HepG2 (cell line): ENCODE data around the gene DIPK1B. TPM values are rescaled to one million over a fixed set of nuclear protein-coding genes. Genes with fewer than 3 reads are reported as not detected.

Experiments
- ATAC-seq: fragments of 200-7000 bp; cut with Tn5 transposase; 3 replicates; pipeline ENCODE4 v1.9.1; 2020; ENCODE audit warnings: mild to moderate bottlenecking, moderate library complexity
- BruUV-seq: library from RNA; stranded (reverse); fragments of 400-500 nt; replicated peaks from 2 replicates; lab custom pipeline; 2021; lab: Mats Ljungman, UMichigan
- CTCF ChIA-PET: fragments of 300-600 bp; formaldehyde crosslinking; extraction: SDS; loops from one replicate; lab custom pipeline; 2021; ENCODE audit warnings: low total read pairs, inconsistent platforms, low intra/inter-chr PET ratio; lab: Yijun Ruan, JAX
- POLR2A ChIA-PET: fragments of 350-600 bp; sonication (Branson Sonifier 250); formaldehyde crosslinking; loops from one replicate; lab custom pipeline; 2020; ENCODE audit warnings: antibody characterized with exemption, inconsistent platforms; lab: Yijun Ruan, JAX
- DNase-seq: peaks from one replicate; pipeline ENCODE4 v3.0.0-alpha.2; 2015; ENCODE audit warnings: low spot score
- FAIRE-seq: peaks from 3 replicates; lab custom pipeline; 2011; peaks lifted over from hg19 to GRCh38; lab: Jason Lieb, UNC
- H2AFZ ChIP-seq: one replicate; pipeline ENCODE4 v1.6.1; 2011; ENCODE audit warnings: low read length, inconsistent platforms
- H3K27ac ChIP-seq: fragments of 300-600 bp; 3 replicates; pipeline ENCODE4 v1.8.0; 2011; ENCODE audit warnings: mixed run types, mild to moderate bottlenecking, mixed read lengths, low read length, inconsistent platforms; ENCODE audit not compliant: insufficient read depth; ENCODE audit errors: extremely low read length
- H3K27me3 ChIP-seq, 2 experiments: fragments of 200-600 bp in 1 of 2; 2 replicates in 1 of 2; 3 replicates in 1 of 2; pipeline versions ENCODE4 v1.6.0 to v1.8.0; 2011; ENCODE audit warnings: low read length in 2 of 2, mild to moderate bottlenecking in 2 of 2, moderate library complexity in 2 of 2, inconsistent platforms in 1 of 2; ENCODE audit not compliant: insufficient read depth in 2 of 2, control insufficient read depth in 1 of 2
- H3K36me3 ChIP-seq, 2 experiments: fragments of 200-600 bp in 1 of 2; replicated peaks in 1 of 2; 2 replicates in 1 of 2; 3 replicates in 1 of 2; pipeline versions ENCODE4 v1.5.1 to v1.8.0; 2011; ENCODE audit warnings: low read length in 2 of 2, inconsistent platforms in 1 of 2; ENCODE audit not compliant: insufficient read depth in 2 of 2, control insufficient read depth in 1 of 2
- H3K4me1 ChIP-seq: 2 replicates; pipeline ENCODE4 v1.5.1; 2012; ENCODE audit warnings: low read length, inconsistent platforms; ENCODE audit not compliant: insufficient read depth
- H3K4me2 ChIP-seq: 2 replicates; pipeline ENCODE4 v1.6.0; 2011; ENCODE audit warnings: low read depth, low read length, inconsistent platforms
- H3K4me3 ChIP-seq, 3 experiments: fragments of 200-600 bp in 1 of 3; sonication (generic), shearing (Covaris generic) in 1 of 3; replicated peaks in 1 of 3; 2 replicates each; pipeline ENCODE4 v1.5.1; 2011 to 2016; ENCODE audit warnings: low read length in 3 of 3, inconsistent platforms in 2 of 3, low read depth in 2 of 3, mild to moderate bottlenecking in 2 of 3, control low read depth in 1 of 3, mixed read lengths in 1 of 3; ENCODE audit not compliant: insufficient read depth in 1 of 3
- H3K79me2 ChIP-seq: one replicate; pipeline ENCODE4 v1.6.1; 2011; ENCODE audit warnings: low read length, inconsistent platforms; ENCODE audit not compliant: insufficient read depth
- H3K9ac ChIP-seq: 2 replicates; pipeline ENCODE4 v1.6.0; 2011; ENCODE audit warnings: mild to moderate bottlenecking, low read depth, low read length, inconsistent platforms; ENCODE audit not compliant: insufficient read depth
- H3K9me3 ChIP-seq: 2 replicates; pipeline ENCODE4 v1.5.1; 2012; ENCODE audit warnings: mild to moderate bottlenecking, low read length
- H4K20me1 ChIP-seq: 2 replicates; pipeline ENCODE4 v1.6.0; 2011; ENCODE audit warnings: inconsistent platforms, mild to moderate bottlenecking, low read length, moderate library complexity; ENCODE audit not compliant: insufficient read depth
- HNRNPL ChIP-seq: fragments of 200-400 bp; formaldehyde crosslinking; IDR thresholded peaks from 2 replicates; pipeline ENCODE4 v1.6.1; 2017; ENCODE audit warnings: mild to moderate bottlenecking, low read depth, low read length
- HNRNPLL ChIP-seq: fragments of 200-400 bp; formaldehyde crosslinking; IDR thresholded peaks from 2 replicates; pipeline ENCODE4 v1.6.1; 2017; ENCODE audit warnings: mild to moderate bottlenecking, low read depth, low read length; ENCODE audit not compliant: poor library complexity, severe bottlenecking
- MED8 ChIP-seq: sonication (generic); formaldehyde crosslinking; IDR thresholded peaks from 2 replicates; pipeline ENCODE4 v1.8.1; 2023; ENCODE audit warnings: mild to moderate bottlenecking, missing genetic modification reagents; ENCODE audit not compliant: insufficient replicate concordance
- MTA1 ChIP-seq: sonication (generic); formaldehyde crosslinking; IDR thresholded peaks from 2 replicates; pipeline ENCODE4 v1.4.0; 2020; ENCODE audit warnings: missing genetic modification reagents, mild to moderate bottlenecking, borderline replicate concordance
- ZBTB38 ChIP-seq: sonication (generic); formaldehyde crosslinking; IDR thresholded peaks from 2 replicates; pipeline ENCODE4 v1.5.1; 2020; ENCODE audit warnings: mild to moderate bottlenecking, missing genetic modification reagents
- ZNF607 ChIP-seq: sonication (generic); formaldehyde crosslinking; IDR thresholded peaks from 2 replicates; pipeline ENCODE4 v1.5.1; 2020; ENCODE audit warnings: missing genetic modification reagents, mild to moderate bottlenecking, borderline replicate concordance
- ZNF746 ChIP-seq: sonication (generic); formaldehyde crosslinking; IDR thresholded peaks from 2 replicates; pipeline ENCODE4 v1.8.0; 2022; ENCODE audit warnings: mild to moderate bottlenecking, missing genetic modification reagents
- ZNF747 ChIP-seq: sonication (generic); formaldehyde crosslinking; IDR thresholded peaks from 2 replicates; pipeline ENCODE4 v1.8.1; 2023; ENCODE audit warnings: missing genetic modification reagents, mild to moderate bottlenecking, borderline replicate concordance
- WGBS: methylation state at CpG from one replicate; pipeline ENCODE4 v1.1.6; 2017; ENCODE audit warnings: low lambda C conversion rate; 5-methylcytosine and 5-hydroxymethylcytosine counted together
- in situ Hi-C: cut with HindIII; loops from 2 replicates; pipeline ENCODE4 v1.10.0; 2017; ENCODE audit warnings: low pct_unique_long_range_greater_than_20kb; ENCODE audit not compliant: extremely low pct_ligation_motif_present
- intact Hi-C: fragments of 100-400 bp; cut with micrococcal nuclease; formaldehyde crosslinking; loops from one replicate; pipeline ENCODE4 v1.10.0; 2022; ENCODE audit not compliant: unreplicated experiment
- polyA plus RNA-seq, 8 experiments: library from polyadenylated mRNA; depleted of rRNA in 3 of 8; stranded (reverse) in 7 of 8; unstranded in 1 of 8; fragments of >200 nt; fragmentation: Illumina TruSeq in 4 of 8; extraction: Trizol in 4 of 8; gene quantifications; 2 replicates each; pipeline versions ENCODE4 v1.2.1 to v1.2.3, GENCODE V29; 2011 to 2016; ENCODE audit warnings: low read depth in 4 of 8, missing spikeins in 1 of 8, mixed read lengths in 1 of 8; ENCODE audit not compliant: insufficient read depth in 1 of 8
- total RNA-seq, 5 experiments: library from RNA; depleted of rRNA; stranded (reverse); fragments of >200 nt; fragmentation: Illumina TruSeq; extraction: Trizol; gene quantifications; 2 replicates each; pipeline ENCODE4 v1.2.3, GENCODE V29; 2016; ENCODE audit warnings: low read depth in 1 of 5
- TF ChIP-seq, protein P1 (sequence below): sonication (generic); formaldehyde crosslinking; IDR thresholded peaks from 2 replicates; pipeline ENCODE4 v1.9.0; 2022; ENCODE audit warnings: missing genetic modification reagents, mild to moderate bottlenecking, borderline replicate concordance
- TF ChIP-seq, protein P2 (sequence below): sonication (generic); formaldehyde crosslinking; IDR thresholded peaks from 2 replicates; pipeline ENCODE4 v1.5.1; 2020; ENCODE audit warnings: mild to moderate bottlenecking, missing genetic modification reagents, moderate library complexity

DIPK1B gene
- total and polyA plus RNA-seq, 2 of the 13 experiments (the other 11 are each of a cell fraction or from before 2014, with no cell fraction given): 0.18 to 3.9 TPM

DNA sequence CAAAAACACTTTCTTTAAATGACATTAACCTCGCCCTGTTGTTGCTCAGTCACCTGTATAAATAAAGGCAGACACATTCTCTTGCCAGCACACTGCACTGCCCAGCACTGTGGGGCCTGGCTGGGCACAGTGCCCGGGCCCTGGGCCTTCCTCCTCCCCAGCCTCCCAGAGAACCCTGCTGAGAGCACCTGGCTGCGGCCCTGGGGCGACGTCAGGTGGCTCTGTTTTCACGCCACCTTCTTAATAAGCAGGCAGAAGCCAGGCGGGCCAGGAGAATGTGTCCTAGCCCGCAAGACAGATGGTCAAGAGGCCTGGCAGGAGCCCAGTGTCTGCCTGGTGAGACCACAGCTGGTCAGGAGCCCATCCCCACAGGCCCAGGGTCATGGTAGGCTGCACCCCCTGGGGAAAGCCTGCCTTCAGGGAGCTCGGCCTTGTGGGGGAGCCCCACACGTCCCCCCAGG, 16.9 kb upstream of the DIPK1B start:
- TF ChIP-seq ZNF746 (CRISPR knock-in tag) (no peak), HNRNPL (0 out of 2 replicates have a peak, but pooled peaks have one; percentile 42)
- TF ChIP-seq, all 625 proteins: peak for 1
- ChIA-PET CTCF (no interaction called here), POLR2A (no interaction called here)
- no TSS peak for BruUV-seq
- Histone ChIP-seq H3K9ac (no peak overlapping the region), H3K4me2 (peak overlapping the region; percentile 36; the same call in 1 of the 2 replicates), H3K27me3 (peaks cover 15 to 42% of the 10 kb centered on the region in 2 experiments; a peak in 4 of 5 replicates), H3K27ac (no peak overlapping the region), H3K4me3 (peak overlapping the region in 1 of 3 experiments; percentile 41; a peak in 1 of 6 replicates), H2AFZ (no peak overlapping the region), H3K9me3 (no peaks in the 10 kb centered on the region), H3K36me3 (no peaks in the 10 kb centered on the region), H3K4me1 (peaks cover 88% of the 10 kb centered on the region), H4K20me1 (no peaks in the 10 kb centered on the region), H3K79me2 (no peaks in the 10 kb centered on the region)
- ATAC-seq (no peak), FAIRE-seq (no peak), DNase-seq (no peak)
- in situ Hi-C loops: no loop called here
- intact Hi-C loops: no loop called here
- WGBS: 47% methylated on average over 3 of the region's 10 CpGs

DNA sequence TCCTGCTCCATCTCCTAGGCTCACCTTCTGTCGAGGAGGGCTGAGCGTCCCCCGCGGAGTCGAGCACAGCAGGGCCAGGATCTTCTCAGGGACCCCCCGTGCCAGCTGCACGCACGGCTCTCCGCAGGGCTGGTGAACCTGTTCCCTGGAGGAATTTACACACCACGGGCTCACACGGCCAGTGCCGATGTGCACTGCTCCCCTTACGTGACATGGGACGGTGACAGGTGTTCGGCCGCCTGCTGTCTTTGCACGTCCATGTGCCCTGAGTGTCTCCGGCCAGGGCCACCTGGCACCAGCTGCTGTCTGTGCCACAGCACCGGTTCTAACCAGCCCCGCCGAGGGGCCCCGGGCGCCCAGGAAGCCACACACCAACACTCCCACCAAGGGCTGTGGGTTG, 16.4 kb upstream of the DIPK1B start:
- Histone ChIP-seq H3K4me3 (peak overlapping the region in 1 of 3 experiments; percentile 41; a peak in 1 of 6 replicates), H3K27ac (no peak overlapping the region), H3K27me3 (peaks cover 13 to 37% of the 10 kb centered on the region in 2 experiments; a peak in 4 of 5 replicates), H3K9me3 (no peaks in the 10 kb centered on the region), H4K20me1 (no peaks in the 10 kb centered on the region), H3K4me1 (peaks cover 86% of the 10 kb centered on the region), H3K9ac (0 out of 2 replicates have a peak overlapping the region, but pooled peaks have one; percentile 3), H3K36me3 (no peaks in the 10 kb centered on the region), H3K79me2 (no peaks in the 10 kb centered on the region), H3K4me2 (peak overlapping the region; percentile 36; the same call in 1 of the 2 replicates), H2AFZ (no peak overlapping the region)
- no TSS peak for BruUV-seq
- intact Hi-C loops: no loop called here
- DNase-seq (no peak), FAIRE-seq (no peak), ATAC-seq (no peak)
- in situ Hi-C loops: no loop called here
- ChIA-PET POLR2A (no interaction called here), CTCF (no interaction called here)
- WGBS: 55% methylated on average over 8 of the region's 23 CpGs
- TF ChIP-seq, protein P1, sequence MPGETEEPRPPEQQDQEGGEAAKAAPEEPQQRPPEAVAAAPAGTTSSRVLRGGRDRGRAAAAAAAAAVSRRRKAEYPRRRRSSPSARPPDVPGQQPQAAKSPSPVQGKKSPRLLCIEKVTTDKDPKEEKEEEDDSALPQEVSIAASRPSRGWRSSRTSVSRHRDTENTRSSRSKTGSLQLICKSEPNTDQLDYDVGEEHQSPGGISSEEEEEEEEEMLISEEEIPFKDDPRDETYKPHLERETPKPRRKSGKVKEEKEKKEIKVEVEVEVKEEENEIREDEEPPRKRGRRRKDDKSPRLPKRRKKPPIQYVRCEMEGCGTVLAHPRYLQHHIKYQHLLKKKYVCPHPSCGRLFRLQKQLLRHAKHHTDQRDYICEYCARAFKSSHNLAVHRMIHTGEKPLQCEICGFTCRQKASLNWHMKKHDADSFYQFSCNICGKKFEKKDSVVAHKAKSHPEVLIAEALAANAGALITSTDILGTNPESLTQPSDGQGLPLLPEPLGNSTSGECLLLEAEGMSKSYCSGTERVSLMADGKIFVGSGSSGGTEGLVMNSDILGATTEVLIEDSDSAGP (CRISPR knock-in tag): 0 out of 2 replicates have a peak, but pooled peaks have one; percentile 4
- peak; percentile 20 for TF ChIP-seq HNRNPLL
- 0 out of 2 replicates have a peak, but pooled peaks have one; percentile 36 for TF ChIP-seq ZNF747 (CRISPR knock-in tag)
- peak; percentile 59; the same call in 1 of the 2 replicates for TF ChIP-seq MTA1
- 0 out of 2 replicates have a peak, but pooled peaks have one; percentile 30 for TF ChIP-seq HNRNPL
- 0 out of 2 replicates have a peak, but pooled peaks have one; percentile 51 for TF ChIP-seq ZBTB38 (CRISPR knock-in tag)
- TF ChIP-seq MED8 (CRISPR knock-in tag): no peak
- TF ChIP-seq, protein P2, sequence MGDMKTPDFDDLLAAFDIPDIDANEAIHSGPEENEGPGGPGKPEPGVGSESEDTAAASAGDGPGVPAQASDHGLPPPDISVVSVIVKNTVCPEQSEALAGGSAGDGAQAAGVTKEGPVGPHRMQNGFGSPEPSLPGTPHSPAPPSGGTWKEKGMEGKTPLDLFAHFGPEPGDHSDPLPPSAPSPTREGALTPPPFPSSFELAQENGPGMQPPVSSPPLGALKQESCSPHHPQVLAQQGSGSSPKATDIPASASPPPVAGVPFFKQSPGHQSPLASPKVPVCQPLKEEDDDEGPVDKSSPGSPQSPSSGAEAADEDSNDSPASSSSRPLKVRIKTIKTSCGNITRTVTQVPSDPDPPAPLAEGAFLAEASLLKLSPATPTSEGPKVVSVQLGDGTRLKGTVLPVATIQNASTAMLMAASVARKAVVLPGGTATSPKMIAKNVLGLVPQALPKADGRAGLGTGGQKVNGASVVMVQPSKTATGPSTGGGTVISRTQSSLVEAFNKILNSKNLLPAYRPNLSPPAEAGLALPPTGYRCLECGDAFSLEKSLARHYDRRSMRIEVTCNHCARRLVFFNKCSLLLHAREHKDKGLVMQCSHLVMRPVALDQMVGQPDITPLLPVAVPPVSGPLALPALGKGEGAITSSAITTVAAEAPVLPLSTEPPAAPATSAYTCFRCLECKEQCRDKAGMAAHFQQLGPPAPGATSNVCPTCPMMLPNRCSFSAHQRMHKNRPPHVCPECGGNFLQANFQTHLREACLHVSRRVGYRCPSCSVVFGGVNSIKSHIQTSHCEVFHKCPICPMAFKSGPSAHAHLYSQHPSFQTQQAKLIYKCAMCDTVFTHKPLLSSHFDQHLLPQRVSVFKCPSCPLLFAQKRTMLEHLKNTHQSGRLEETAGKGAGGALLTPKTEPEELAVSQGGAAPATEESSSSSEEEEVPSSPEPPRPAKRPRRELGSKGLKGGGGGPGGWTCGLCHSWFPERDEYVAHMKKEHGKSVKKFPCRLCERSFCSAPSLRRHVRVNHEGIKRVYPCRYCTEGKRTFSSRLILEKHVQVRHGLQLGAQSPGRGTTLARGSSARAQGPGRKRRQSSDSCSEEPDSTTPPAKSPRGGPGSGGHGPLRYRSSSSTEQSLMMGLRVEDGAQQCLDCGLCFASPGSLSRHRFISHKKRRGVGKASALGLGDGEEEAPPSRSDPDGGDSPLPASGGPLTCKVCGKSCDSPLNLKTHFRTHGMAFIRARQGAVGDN (CRISPR knock-in tag): peak; percentile 42; the same call in 1 of the 2 replicates
- TF ChIP-seq ZNF607 (CRISPR knock-in tag): 0 out of 2 replicates have a peak, but pooled peaks have one; percentile 35
